ENCODE measurements around the gene CDH5. TPM values are rescaled to one million over a fixed set of nuclear protein-coding genes. Genes with fewer than 3 reads are reported as not detected.

Gene CDH5
- total RNA-seq, 5 donors from 2014 or later (not counting 1 experiment from before 2014, with no cell fraction given) = 0.10 to 0.20 TPM; not detected in 3

- DNase-seq (no peak), ATAC-seq (replicated peaks in 1 of 4) (no peak)
- Mint-ChIP-seq H3K4me1 (no peaks in the 10 kb centered on the region), H3K36me3 (no peaks in the 10 kb centered on the region), H3K4me3 (no peak overlapping the region), H3K27me3 (peaks cover 0 to 12% of the 10 kb centered on the region in 2 donors), H3K27ac (no peak overlapping the region), H3K9me3 (peaks cover 0 to 9% (median 5%) of the 10 kb centered on the region in 3 donors)
- Histone ChIP-seq H3K9me3 (no peaks in the 10 kb centered on the region), H3K27ac (ENCODE audit: low read length) (no peak overlapping the region), H3K27me3 (replicated peaks in 1 of 2; ENCODE audit: control insufficient read depth in 2 of 2, extremely low read depth in 1 of 2, insufficient read depth in 2 of 2, low read length in 1 of 2) (peaks cover 0 to 22% of the 10 kb centered on the region in 2 experiments), H3K36me3 (ENCODE audit: control insufficient read depth in 2 of 2, extremely low read depth in 1 of 2, insufficient read depth in 1 of 2, low read length in 1 of 2) (no peaks in the 10 kb centered on the region), H3K4me1 (ENCODE audit: control insufficient read depth in 1 of 2, extremely low read depth in 1 of 2, insufficient read depth in 2 of 2, low read length in 2 of 2) (no peaks in the 10 kb centered on the region), H3K4me3 (ENCODE audit: control insufficient read depth in 1 of 2, extremely low read depth in 1 of 2, low read length in 1 of 2) (no peak overlapping the region)
- 65% methylated on average over 3 of the region's 4 CpGs for WGBS (ENCODE audit: insufficient coverage)
- ChIA-PET CTCF (no interaction called here), POLR2A (no interaction called here)
Measured at GRCh38 chr16:66383551-66383950, 17.1 kb downstream of the CDH5 start.

GRCh38 chr16:66385415-66385814, 18.9 kb downstream of the CDH5 start:
- CTCF ChIA-PET = no interaction called here
- Histone ChIP-seq H3K9me3 (no peaks in the 10 kb centered on the region), H3K4me1 (ENCODE audit: control insufficient read depth in 1 of 2, extremely low read depth in 1 of 2, insufficient read depth in 2 of 2, low read length in 2 of 2) (no peaks in the 10 kb centered on the region), H3K27me3 (replicated peaks in 1 of 2; ENCODE audit: control insufficient read depth in 2 of 2, extremely low read depth in 1 of 2, insufficient read depth in 2 of 2, low read length in 1 of 2) (peaks cover 0 to 26% of the 10 kb centered on the region in 2 experiments), H3K36me3 (ENCODE audit: control insufficient read depth in 2 of 2, extremely low read depth in 1 of 2, insufficient read depth in 1 of 2, low read length in 1 of 2) (no peaks in the 10 kb centered on the region), H3K27ac (ENCODE audit: low read length) (no peak overlapping the region), H3K4me3 (ENCODE audit: control insufficient read depth in 1 of 2, extremely low read depth in 1 of 2, low read length in 1 of 2) (no peak overlapping the region)
- Mint-ChIP-seq H3K27me3 (peaks cover 0 to 12% of the 10 kb centered on the region in 2 donors), H3K4me1 (no peaks in the 10 kb centered on the region), H3K9me3 (peaks cover 0 to 6% (median 2%) of the 10 kb centered on the region in 3 donors), H3K36me3 (no peaks in the 10 kb centered on the region), H3K4me3 (no peak overlapping the region), H3K27ac (no peak overlapping the region)
- POLR2A ChIA-PET = no interaction called here
- WGBS (ENCODE audit: insufficient coverage) = no CpG with 5 or more reads among the region's 4 CpGs
- DNase-seq (no peak), ATAC-seq (replicated peaks in 1 of 4) (no peak)

GRCh38 chr16:66386629-66387622, 20.4 kb downstream of the CDH5 start:
- no peak overlapping the region for H3K27ac Mint-ChIP-seq
- H3K36me3 ChIP-seq (ENCODE audit: control insufficient read depth in 2 of 2, extremely low read depth in 1 of 2, insufficient read depth in 1 of 2, low read length in 1 of 2) = no peaks in the 10 kb centered on the region
- ChIA-PET POLR2A (no interaction called here), CTCF (no interaction called here)
- H3K27me3 ChIP-seq (replicated peaks in 1 of 2; ENCODE audit: control insufficient read depth in 2 of 2, extremely low read depth in 1 of 2, insufficient read depth in 2 of 2, low read length in 1 of 2) = peaks cover 0 to 26% of the 10 kb centered on the region in 2 experiments
- H3K4me3 Mint-ChIP-seq = no peak overlapping the region
- H3K4me1 ChIP-seq (ENCODE audit: control insufficient read depth in 1 of 2, extremely low read depth in 1 of 2, insufficient read depth in 2 of 2, low read length in 2 of 2) = no peaks in the 10 kb centered on the region
- no peaks in the 10 kb centered on the region for H3K9me3 Mint-ChIP-seq
- H3K9me3 ChIP-seq = no peaks in the 10 kb centered on the region
- no peak overlapping the region for H3K27ac ChIP-seq (ENCODE audit: low read length)
- ATAC-seq (replicated peaks in 1 of 4) (no peak), DNase-seq (no peak)
- no peak overlapping the region for H3K4me3 ChIP-seq (ENCODE audit: control insufficient read depth in 1 of 2, extremely low read depth in 1 of 2, low read length in 1 of 2)
- no peaks in the 10 kb centered on the region for H3K4me1 Mint-ChIP-seq
- H3K36me3 Mint-ChIP-seq = no peaks in the 10 kb centered on the region
- WGBS (ENCODE audit: insufficient coverage) = 89% methylated on average over 13 of the region's 20 CpGs
- H3K27me3 Mint-ChIP-seq = peaks cover 0 to 12% of the 10 kb centered on the region in 2 donors

GRCh38 chr16:66387817-66388332, 21.4 kb downstream of the CDH5 start:
- H3K9me3 ChIP-seq = no peaks in the 10 kb centered on the region
- POLR2A ChIA-PET = no interaction called here
- CTCF ChIA-PET = no interaction called here

GRCh38 chr16:66388350-66389139, 22.1 kb downstream of the CDH5 start:
- POLR2A ChIA-PET = no interaction called here
- CTCF ChIA-PET = no interaction called here
- WGBS (ENCODE audit: insufficient coverage) = 93% methylated on average over 3 of the region's 6 CpGs
- Histone ChIP-seq H3K36me3 (ENCODE audit: control insufficient read depth in 2 of 2, extremely low read depth in 1 of 2, insufficient read depth in 1 of 2, low read length in 1 of 2) (no peaks in the 10 kb centered on the region), H3K27ac (ENCODE audit: low read length) (no peak overlapping the region), H3K4me1 (ENCODE audit: control insufficient read depth in 1 of 2, extremely low read depth in 1 of 2, insufficient read depth in 2 of 2, low read length in 2 of 2) (no peaks in the 10 kb centered on the region), H3K4me3 (ENCODE audit: control insufficient read depth in 1 of 2, extremely low read depth in 1 of 2, low read length in 1 of 2) (no peak overlapping the region), H3K27me3 (replicated peaks in 1 of 2; ENCODE audit: control insufficient read depth in 2 of 2, extremely low read depth in 1 of 2, insufficient read depth in 2 of 2, low read length in 1 of 2) (peaks cover 0 to 22% of the 10 kb centered on the region in 2 experiments), H3K9me3 (no peaks in the 10 kb centered on the region)
- no peak overlapping the region for H3K27ac Mint-ChIP-seq
- no peak for DNase-seq
- no peaks in the 10 kb centered on the region for H3K4me1 Mint-ChIP-seq
- H3K36me3 Mint-ChIP-seq = no peaks in the 10 kb centered on the region
- H3K27me3 Mint-ChIP-seq = peaks cover 0 to 12% of the 10 kb centered on the region in 2 donors
- H3K4me3 Mint-ChIP-seq = no peak overlapping the region
- no peaks in the 10 kb centered on the region for H3K9me3 Mint-ChIP-seq
- ATAC-seq (replicated peaks in 1 of 4) = no peak

More at GRCh38 chr16:66387817-66388332, 21.4 kb downstream of the CDH5 start:
- Histone ChIP-seq H3K27ac (ENCODE audit: low read length) (no peak overlapping the region), H3K4me1 (ENCODE audit: control insufficient read depth in 1 of 2, extremely low read depth in 1 of 2, insufficient read depth in 2 of 2, low read length in 2 of 2) (no peaks in the 10 kb centered on the region), H3K4me3 (ENCODE audit: control insufficient read depth in 1 of 2, extremely low read depth in 1 of 2, low read length in 1 of 2) (no peak overlapping the region), H3K27me3 (replicated peaks in 1 of 2; ENCODE audit: control insufficient read depth in 2 of 2, extremely low read depth in 1 of 2, insufficient read depth in 2 of 2, low read length in 1 of 2) (peaks cover 0 to 22% of the 10 kb centered on the region in 2 experiments), H3K36me3 (ENCODE audit: control insufficient read depth in 2 of 2, extremely low read depth in 1 of 2, insufficient read depth in 1 of 2, low read length in 1 of 2) (no peaks in the 10 kb centered on the region)
- Mint-ChIP-seq H3K4me1 (no peaks in the 10 kb centered on the region), H3K27ac (no peak overlapping the region), H3K27me3 (peaks cover 0 to 12% of the 10 kb centered on the region in 2 donors), H3K9me3 (no peaks in the 10 kb centered on the region), H3K4me3 (no peak overlapping the region), H3K36me3 (no peaks in the 10 kb centered on the region)
- ATAC-seq (replicated peaks in 1 of 4) (no peak), DNase-seq (no peak)
- 86% methylated on average over 1 of the region's 2 CpGs for WGBS (ENCODE audit: insufficient coverage)

Measured in T-cell (primary cell).